GM12873 (cell line): ENCODE results near the gene ADAD2.

Experiments used
- CTCF ChIP-seq: IDR thresholded peaks from 2 replicates; pipeline ENCODE4 v1.5.1; 2012; ENCODE audit warnings: low read depth, mild to moderate bottlenecking, moderate library complexity, low read length, control low read depth; ENCODE audit not compliant: insufficient read depth; ENCODE audit errors: missing control alignments

The ADAD2 gene

GRCh38 chr16:84161801-84162200 lies 29.2 kb upstream of the ADAD2 start:
- TF ChIP-seq CTCF, result no peak

- no peak for TF ChIP-seq CTCF
Measured at GRCh38 chr16:84165746-84166145, 25.2 kb upstream of the ADAD2 start.

GRCh38 chr16:84166796-84167695 lies 23.9 kb upstream of the ADAD2 start:
- TF ChIP-seq CTCF, result no peak

GRCh38 chr16:84169765-84170310 lies 21.1 kb upstream of the ADAD2 start:
- no peak for TF ChIP-seq CTCF

- no peak for TF ChIP-seq CTCF
Measured at GRCh38 chr16:84174396-84174795, 16.6 kb upstream of the ADAD2 start.

GRCh38 chr16:84175350-84176081 lies 15.4 kb upstream of the ADAD2 start:
- TF ChIP-seq CTCF, result peak; percentile 75
